MM.1S (cell line): ENCODE results near the gene ZNF627.

Source experiments
- DNase-seq: peaks from one replicate; pipeline ENCODE4 v3.0.0-alpha.2; 2015
- H2AFZ ChIP-seq: fragments of 300-600 bp; sonication (generic); 2 replicates; pipeline ENCODE4 v1.6.0; 2016; ENCODE audit warnings: antibody characterized with exemption, low read length
- H3F3A ChIP-seq: fragments of 300-600 bp; sonication (generic); 2 replicates; pipeline ENCODE4 v1.6.1; 2016; ENCODE audit warnings: mild to moderate bottlenecking, antibody characterized with exemption, low read length, moderate library complexity, mixed read lengths; ENCODE audit not compliant: insufficient read depth
- H3K27ac ChIP-seq: fragments of 300-600 bp; sonication (generic); 2 replicates; pipeline ENCODE4 v1.5.1; 2016; ENCODE audit warnings: mild to moderate bottlenecking, low read length
- H3K27me3 ChIP-seq: fragments of 300-600 bp; sonication (generic); replicated peaks from 2 replicates; pipeline ENCODE4 v1.6.0; 2016; ENCODE audit warnings: low read length; ENCODE audit not compliant: insufficient read depth
- H3K36me3 ChIP-seq: fragments of 300-600 bp; sonication (generic); replicated peaks from 2 replicates; pipeline ENCODE4 v1.6.1; 2016; ENCODE audit warnings: mild to moderate bottlenecking, low read length, mixed read lengths; ENCODE audit not compliant: insufficient read depth
- H3K4me1 ChIP-seq: fragments of 300-600 bp; sonication (generic); 2 replicates; pipeline ENCODE4 v1.6.1; 2016; ENCODE audit warnings: low read length, mixed read lengths
- H3K4me2 ChIP-seq: fragments of 300-600 bp; sonication (generic); 2 replicates; pipeline ENCODE4 v1.6.0; 2016; ENCODE audit warnings: low read depth, low read length
- H3K4me3 ChIP-seq: fragments of 300-600 bp; sonication (generic); 2 replicates; pipeline ENCODE4 v1.5.1; 2016; ENCODE audit warnings: low read length, mixed read lengths
- H3K79me2 ChIP-seq: fragments of 300-600 bp; sonication (generic); 2 replicates; pipeline ENCODE4 v1.6.1; 2016; ENCODE audit warnings: mixed run types, low read length, mixed read lengths
- H3K9ac ChIP-seq: fragments of 300-600 bp; sonication (generic); 2 replicates; pipeline ENCODE4 v1.6.1; 2016; ENCODE audit warnings: low read length, mixed read lengths
- H3K9me2 ChIP-seq: fragments of 300-600 bp; sonication (generic); replicated peaks from 2 replicates; pipeline ENCODE4 v1.6.1; 2016; ENCODE audit warnings: mild to moderate bottlenecking, low read length, mixed read lengths; ENCODE audit not compliant: insufficient read depth
- H3K9me3 ChIP-seq: fragments of 300-600 bp; sonication (generic); replicated peaks from 2 replicates; pipeline ENCODE4 v1.6.1; 2016; ENCODE audit warnings: mild to moderate bottlenecking, low read length, mixed read lengths; ENCODE audit not compliant: insufficient read depth
- H4K20me1 ChIP-seq: fragments of 300-600 bp; sonication (generic); 2 replicates; pipeline ENCODE4 v1.6.1; 2016; ENCODE audit warnings: mild to moderate bottlenecking, low read length, moderate library complexity, mixed read lengths; ENCODE audit not compliant: insufficient read depth
- CTCF ChIP-seq: fragments of 300-600 bp; sonication (generic); IDR thresholded peaks from 2 replicates; pipeline ENCODE4 v1.5.1; 2016; ENCODE audit warnings: antibody characterized with exemption, low read length, mixed read lengths
- EZH2 ChIP-seq: fragments of 300-600 bp; sonication (generic); optimal IDR thresholded peaks from 2 replicates; pipeline ENCODE3; 2017; ENCODE audit warnings: low read depth, mild to moderate bottlenecking, antibody characterized with exemption, low read length, mixed read lengths
- EZH2phosphoT487 ChIP-seq: fragments of 300-600 bp; sonication (generic); IDR thresholded peaks from 2 replicates; pipeline ENCODE4 v1.6.1; 2018; ENCODE audit warnings: antibody characterized with exemption, low read length

Gene ZNF627

GRCh38 chr19:11652492-11652891 is 55.2 kb downstream of the ZNF627 start:
- Histone ChIP-seq H2AFZ (no peak overlapping the region), H3K9me3 (no peaks in the 10 kb centered on the region), H3K36me3 (peaks cover 13% of the 10 kb centered on the region), H3K4me2 (no peak overlapping the region), H3K9ac (no peak overlapping the region), H3K27me3 (no peaks in the 10 kb centered on the region), H4K20me1 (no peaks in the 10 kb centered on the region), H3K79me2 (no peaks in the 10 kb centered on the region), H3K9me2 (no peaks in the 10 kb centered on the region), H3K4me1 (no peaks in the 10 kb centered on the region), H3K27ac (no peak overlapping the region), H3K4me3 (no peak overlapping the region), H3F3A (no peaks in the 10 kb centered on the region)
- no peak for TF ChIP-seq CTCF
- no peak for TF ChIP-seq EZH2phosphoT487
- TF ChIP-seq EZH2 = no peak
- DNase-seq = no peak

- Histone ChIP-seq H3K9ac (no peak overlapping the region), H3K4me1 (no peaks in the 10 kb centered on the region), H3K27me3 (no peaks in the 10 kb centered on the region), H3K9me2 (no peaks in the 10 kb centered on the region), H3F3A (no peaks in the 10 kb centered on the region), H4K20me1 (no peaks in the 10 kb centered on the region), H3K79me2 (no peaks in the 10 kb centered on the region), H3K4me2 (no peak overlapping the region), H3K27ac (no peak overlapping the region), H3K9me3 (no peaks in the 10 kb centered on the region), H3K36me3 (peaks cover 11% of the 10 kb centered on the region), H2AFZ (no peak overlapping the region), H3K4me3 (no peak overlapping the region)
- no peak for DNase-seq
- no peak for TF ChIP-seq CTCF
- no peak for TF ChIP-seq EZH2
- TF ChIP-seq EZH2phosphoT487 = no peak
These were observed 59.3 kb downstream of the ZNF627 start for GRCh38 chr19:11656535-11656934.

- H3K4me1 ChIP-seq = no peaks in the 10 kb centered on the region
- no peak overlapping the region for H2AFZ ChIP-seq
- TF ChIP-seq EZH2phosphoT487 (no peak), CTCF (no peak), EZH2 (no peak)
- no peaks in the 10 kb centered on the region for H4K20me1 ChIP-seq
- no peak for DNase-seq
- H3K27me3 ChIP-seq = no peaks in the 10 kb centered on the region
- no peaks in the 10 kb centered on the region for H3K9me3 ChIP-seq
- no peaks in the 10 kb centered on the region for H3F3A ChIP-seq
- no peak overlapping the region for H3K9ac ChIP-seq
- no peak overlapping the region for H3K4me2 ChIP-seq
- H3K79me2 ChIP-seq = no peaks in the 10 kb centered on the region
- no peak overlapping the region for H3K27ac ChIP-seq
- H3K9me2 ChIP-seq = no peaks in the 10 kb centered on the region
- no peak overlapping the region for H3K4me3 ChIP-seq
- H3K36me3 ChIP-seq = peaks cover 4% of the 10 kb centered on the region; the same call in 1 of the 2 replicates
These were observed 60.0 kb downstream of the ZNF627 start for GRCh38 chr19:11657307-11657706.
